Keratinocyte (primary cell): ENCODE measurements around the gene CHST14. TPM values are rescaled to one million over a fixed set of nuclear protein-coding genes. Genes with fewer than 3 reads are reported as not detected.

Experiments
- DNase-seq: peaks from one replicate; pipeline ENCODE4 v3.0.0-alpha.2; 2011; ENCODE audit warnings: low read depth, missing footprints, low spot score
- FAIRE-seq: peaks from 2 replicates; lab custom pipeline; 2011; peaks lifted over from hg19 to GRCh38; lab: Jason Lieb, UNC
- H2AFZ ChIP-seq: 2 replicates; pipeline ENCODE4 v1.6.0; 2012; ENCODE audit warnings: low read length, control low read depth, inconsistent platforms; ENCODE audit not compliant: control insufficient read depth
- H3K27ac ChIP-seq: 2 replicates; pipeline ENCODE4 v1.5.1; 2011; ENCODE audit warnings: low read length; ENCODE audit not compliant: control insufficient read depth, insufficient read depth
- H3K27me3 ChIP-seq: 3 replicates; pipeline ENCODE4 v1.6.0; 2011; ENCODE audit warnings: low read length; ENCODE audit not compliant: control insufficient read depth, insufficient read depth; ENCODE audit errors: extremely low read depth
- H3K36me3 ChIP-seq, 2 experiments: 2 replicates in 1 of 2; 3 replicates in 1 of 2; pipeline ENCODE4 v1.5.1; 2011; ENCODE audit warnings: low read length in 2 of 2, mild to moderate bottlenecking in 1 of 2; ENCODE audit not compliant: control insufficient read depth in 2 of 2, insufficient read depth in 2 of 2; ENCODE audit errors: extremely low read depth in 1 of 2
- H3K4me1 ChIP-seq: 3 replicates; pipeline ENCODE4 v1.5.1; 2011; ENCODE audit warnings: low read length; ENCODE audit not compliant: control insufficient read depth, insufficient read depth; ENCODE audit errors: extremely low read depth
- H3K4me2 ChIP-seq: 3 replicates; pipeline ENCODE4 v1.6.0; 2011; ENCODE audit warnings: low read depth, low read length; ENCODE audit not compliant: control insufficient read depth, insufficient read depth; ENCODE audit errors: extremely low read depth
- H3K4me3 ChIP-seq, 3 experiments: fragments of 200-600 bp in 1 of 3; sonication (generic) in 1 of 3; 2 replicates in 2 of 3; 3 replicates in 1 of 3; pipeline ENCODE4 v1.5.1; 2011 to 2016; ENCODE audit warnings: low read length in 3 of 3, mild to moderate bottlenecking in 3 of 3, control low read depth in 2 of 3, inconsistent platforms in 1 of 3, low read depth in 1 of 3, mixed read lengths in 1 of 3, mixed run types in 1 of 3, moderate library complexity in 1 of 3; ENCODE audit not compliant: control insufficient read depth in 2 of 3, insufficient read depth in 2 of 3; ENCODE audit errors: extremely low read depth in 1 of 3
- H3K79me2 ChIP-seq: 2 replicates; pipeline ENCODE4 v1.6.0; 2012; ENCODE audit warnings: low read length; ENCODE audit not compliant: control insufficient read depth, insufficient read depth
- H3K9ac ChIP-seq: 3 replicates; pipeline ENCODE4 v1.6.0; 2011; ENCODE audit warnings: low read length; ENCODE audit not compliant: control insufficient read depth, insufficient read depth; ENCODE audit errors: extremely low read depth
- H3K9me1 ChIP-seq: 3 replicates; pipeline ENCODE4 v1.6.0; 2011; ENCODE audit warnings: low read length; ENCODE audit not compliant: control insufficient read depth, insufficient read depth; ENCODE audit errors: extremely low read depth
- H3K9me3 ChIP-seq: 2 replicates; pipeline ENCODE4 v1.5.1; 2012; ENCODE audit warnings: low read depth, low read length; ENCODE audit not compliant: control insufficient read depth
- H4K20me1 ChIP-seq: 3 replicates; pipeline ENCODE4 v1.6.0; 2011; ENCODE audit warnings: low read length; ENCODE audit not compliant: control insufficient read depth, insufficient read depth; ENCODE audit errors: extremely low read depth
- CTCF ChIP-seq, 3 experiments: IDR thresholded peaks in 1 of 3; conservative IDR thresholded peaks in 1 of 3; optimal IDR thresholded peaks in 1 of 3; 2 replicates in 2 of 3; 3 replicates in 1 of 3; pipeline versions ENCODE3 to v1.5.1; 2011; ENCODE audit warnings: low read length in 3 of 3, mild to moderate bottlenecking in 3 of 3, moderate library complexity in 2 of 3, control low read depth in 1 of 3, inconsistent platforms in 1 of 3; ENCODE audit not compliant: insufficient read depth in 2 of 3; ENCODE audit errors: extremely low read depth in 1 of 3
- EZH2 ChIP-seq: IDR thresholded peaks from one replicate; pipeline ENCODE4 v1.6.1; 2012; ENCODE audit warnings: inconsistent platforms, mild to moderate bottlenecking, low read length, moderate library complexity
- dilution Hi-C: fragments of 300-500 bp; cut with MboI; formaldehyde crosslinking; loops from one replicate; pipeline ENCODE4 v1.7.0; 2020; ENCODE audit warnings: low sequenced_read_pairs; ENCODE audit not compliant: extremely low pct_ligation_motif_present
- polyA plus RNA-seq, 5 experiments: library from polyadenylated mRNA; depleted of rRNA in 3 of 5; stranded (reverse) in 3 of 5; stranded (forward) in 1 of 5; unstranded in 1 of 5; fragments of >200 nt; gene quantifications; 1 replicate in 1 of 5; 2 replicates in 3 of 5; 3 replicates in 1 of 5; pipeline versions ENCODE4 v1.2.1 to v1.2.3, GENCODE V29; 2011 to 2012; ENCODE audit warnings: missing spikeins in 2 of 5, low read depth in 1 of 5, low replicate concordance in 1 of 5

CHST14 gene
- polyA plus RNA-seq, 1 donor (not counting 4 experiments of a cell fraction or from before 2014, with no cell fraction given), result 1.5 TPM

DNA sequence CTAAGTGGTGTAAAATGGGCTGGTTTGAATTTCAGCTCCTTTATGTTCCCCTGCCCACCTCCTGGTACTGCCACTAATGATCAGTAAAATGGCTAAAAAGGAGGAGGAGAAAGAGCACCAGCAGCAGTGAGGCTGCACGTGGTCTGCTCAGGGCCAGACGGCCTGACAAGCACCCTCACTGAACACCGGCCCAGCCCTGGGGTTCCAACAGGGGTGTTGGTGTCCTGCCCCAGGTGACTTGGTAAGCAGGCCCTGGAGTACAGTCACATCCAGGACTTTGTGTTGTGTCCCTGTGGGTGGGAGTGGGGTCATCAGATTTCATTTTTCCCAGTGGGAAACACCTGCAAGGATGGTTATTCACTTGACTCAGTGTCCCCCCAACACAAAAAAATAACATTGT, 24.6 kb upstream of the CHST14 start:
- Histone ChIP-seq H3K9me1 (no peaks in the 10 kb centered on the region), H3K4me1 (peaks cover 7% of the 10 kb centered on the region), H3K4me2 (no peak overlapping the region), H3K9me3 (no peaks in the 10 kb centered on the region), H3K9ac (no peak overlapping the region), H3K79me2 (peaks cover 50% of the 10 kb centered on the region), H4K20me1 (peaks cover 3% of the 10 kb centered on the region), H2AFZ (no peak overlapping the region), H3K27ac (no peak overlapping the region), H3K27me3 (no peaks in the 10 kb centered on the region), H3K4me3 (no peak overlapping the region), H3K36me3 (peaks cover 0 to 4% of the 10 kb centered on the region in 2 experiments)
- DNase-seq (no peak), FAIRE-seq (no peak)
- TF ChIP-seq EZH2, result no peak
- TF ChIP-seq CTCF (optimal IDR thresholded peaks at IDR 0.05 in 1 of 3, IDR thresholded peaks at IDR 0.05 in 1 of 3, conservative IDR thresholded peaks at IDR 0.05 in 1 of 3; ENCODE audit: extremely low read depth in 1 of 3, insufficient read depth in 2 of 3, low read length in 3 of 3), result no peak
- dilution Hi-C loops, result no loop called here

- H3K4me1 ChIP-seq, result peaks cover 7% of the 10 kb centered on the region
- no peak overlapping the region for H3K9ac ChIP-seq
- peaks cover 56% of the 10 kb centered on the region for H3K79me2 ChIP-seq
- dilution Hi-C loops, result no loop called here
- H3K4me2 ChIP-seq, result no peak overlapping the region
- H3K27me3 ChIP-seq, result no peaks in the 10 kb centered on the region
- no peak overlapping the region for H2AFZ ChIP-seq
- peaks cover 4% of the 10 kb centered on the region for H4K20me1 ChIP-seq
- H3K9me3 ChIP-seq, result no peaks in the 10 kb centered on the region
- H3K36me3 ChIP-seq, result peaks cover 0 to 4% of the 10 kb centered on the region in 2 experiments
- no peaks in the 10 kb centered on the region for H3K9me1 ChIP-seq
- FAIRE-seq (no peak), DNase-seq (no peak)
- no peak for TF ChIP-seq CTCF (optimal IDR thresholded peaks at IDR 0.05 in 1 of 3, IDR thresholded peaks at IDR 0.05 in 1 of 3, conservative IDR thresholded peaks at IDR 0.05 in 1 of 3; ENCODE audit: extremely low read depth in 1 of 3, insufficient read depth in 2 of 3, low read length in 3 of 3)
- no peak for TF ChIP-seq EZH2
- no peak overlapping the region for H3K4me3 ChIP-seq
- H3K27ac ChIP-seq, result no peak overlapping the region
Observed at GRCh38 chr15:40448354-40448753, 22.4 kb upstream of the CHST14 start.
